ENCODE measurements around the gene CEBPE. TPM values are rescaled to one million over a fixed set of nuclear protein-coding genes. Genes with fewer than 3 reads are reported as not detected.
A peak's percentile ranks its signal among the peaks of the same experiment; 100 is the strongest.

CEBPE gene
- total RNA-seq, 6 experiments from 2014 or later, result 0.13 to 0.18 TPM; not detected in 4

DNA sequence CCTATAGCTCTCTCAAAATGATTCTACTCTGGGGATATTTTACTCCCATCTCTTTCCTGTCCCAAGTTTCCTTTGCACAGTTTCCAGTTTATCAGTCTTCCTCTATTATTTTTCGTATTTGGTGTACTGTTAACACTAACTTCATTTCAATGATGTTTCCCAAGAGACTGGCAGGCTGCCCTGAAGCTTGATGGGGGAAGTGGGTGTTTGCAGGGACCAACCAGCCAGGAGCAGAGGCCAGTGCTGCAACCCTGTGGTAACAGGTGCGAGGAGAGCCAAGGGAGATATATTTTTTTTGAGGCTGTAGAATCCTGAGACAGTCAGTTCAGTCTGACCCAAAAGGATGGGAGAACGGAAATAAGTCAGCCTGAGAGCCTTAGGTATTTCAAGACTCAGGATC, 11.8 kb upstream of the CEBPE start:
- peak in 3 of 4 donors; percentile 33 to 51 (median 50) for ATAC-seq
- Histone ChIP-seq H3K27ac (no peak overlapping the region), H3K9me3 (no peaks in the 10 kb centered on the region), H3K4me1 (no peaks in the 10 kb centered on the region), H3K27me3 (no peaks in the 10 kb centered on the region), H3K4me3 (no peak overlapping the region), H3K36me3 (no peaks in the 10 kb centered on the region)
- DNase-seq, result peak in 1 of 3 donors; percentile 44
- TF ChIP-seq, protein P1, sequence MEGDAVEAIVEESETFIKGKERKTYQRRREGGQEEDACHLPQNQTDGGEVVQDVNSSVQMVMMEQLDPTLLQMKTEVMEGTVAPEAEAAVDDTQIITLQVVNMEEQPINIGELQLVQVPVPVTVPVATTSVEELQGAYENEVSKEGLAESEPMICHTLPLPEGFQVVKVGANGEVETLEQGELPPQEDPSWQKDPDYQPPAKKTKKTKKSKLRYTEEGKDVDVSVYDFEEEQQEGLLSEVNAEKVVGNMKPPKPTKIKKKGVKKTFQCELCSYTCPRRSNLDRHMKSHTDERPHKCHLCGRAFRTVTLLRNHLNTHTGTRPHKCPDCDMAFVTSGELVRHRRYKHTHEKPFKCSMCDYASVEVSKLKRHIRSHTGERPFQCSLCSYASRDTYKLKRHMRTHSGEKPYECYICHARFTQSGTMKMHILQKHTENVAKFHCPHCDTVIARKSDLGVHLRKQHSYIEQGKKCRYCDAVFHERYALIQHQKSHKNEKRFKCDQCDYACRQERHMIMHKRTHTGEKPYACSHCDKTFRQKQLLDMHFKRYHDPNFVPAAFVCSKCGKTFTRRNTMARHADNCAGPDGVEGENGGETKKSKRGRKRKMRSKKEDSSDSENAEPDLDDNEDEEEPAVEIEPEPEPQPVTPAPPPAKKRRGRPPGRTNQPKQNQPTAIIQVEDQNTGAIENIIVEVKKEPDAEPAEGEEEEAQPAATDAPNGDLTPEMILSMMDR (IDR thresholded peaks at IDR 0.05), result no peak
- no peak for TF ChIP-seq POLR2A (IDR thresholded peaks at IDR 0.05)
- intact Hi-C loops (cut with DNase I), result no loop called here
- WGBS (ENCODE audit: insufficient coverage, low coverage, low lambda C conversion rate, missing lambda C conversion rate), result 25% methylated on average over 3 of the region's 3 CpGs

DNA sequence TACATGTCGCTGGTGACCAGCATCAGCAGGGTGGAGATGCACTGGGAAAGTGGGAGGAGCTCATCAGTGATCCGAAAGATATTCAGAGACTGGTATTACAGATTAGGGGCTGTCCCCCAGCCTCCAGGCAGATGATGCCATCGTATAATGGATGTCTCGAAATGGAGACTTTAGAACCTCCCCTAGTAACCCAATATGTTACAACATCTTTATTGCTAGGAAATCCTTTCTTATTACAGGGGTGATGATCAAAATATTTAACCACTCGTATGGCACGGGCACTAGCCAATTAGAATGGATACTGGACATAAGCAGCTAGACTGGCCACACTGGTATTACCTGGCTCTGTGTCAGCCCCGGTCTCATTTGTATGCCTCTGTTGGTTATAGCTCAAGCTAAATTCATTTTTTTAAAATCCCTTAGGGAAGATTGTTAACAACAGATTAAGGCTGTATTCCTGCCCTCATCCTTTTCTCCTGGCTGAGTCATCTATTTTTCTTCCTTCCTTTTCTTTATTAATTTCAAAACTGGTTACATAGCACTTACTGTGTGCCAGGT, 10.8 kb upstream of the CEBPE start:
- H3K27me3 ChIP-seq, result no peaks in the 10 kb centered on the region
- no peak overlapping the region for H3K4me3 ChIP-seq
- no peaks in the 10 kb centered on the region for H3K9me3 ChIP-seq
- DNase-seq (no peak), ATAC-seq (no peak)
- H3K27ac ChIP-seq, result no peak overlapping the region
- intact Hi-C loops (cut with DNase I), result loop anchor here (5.0 to 10.0 kb wide), 2 partner anchors 57 to 255 kb away; no protein-coding TSS in a partner anchor
- H3K4me1 ChIP-seq, result no peaks in the 10 kb centered on the region
- 66% methylated on average over 7 of the region's 7 CpGs for WGBS (ENCODE audit: insufficient coverage, low coverage, low lambda C conversion rate, missing lambda C conversion rate)
- TF ChIP-seq, protein P1 (IDR thresholded peaks at IDR 0.05), result no peak
- no peak for TF ChIP-seq POLR2A (IDR thresholded peaks at IDR 0.05)
- H3K36me3 ChIP-seq, result no peaks in the 10 kb centered on the region

DNA sequence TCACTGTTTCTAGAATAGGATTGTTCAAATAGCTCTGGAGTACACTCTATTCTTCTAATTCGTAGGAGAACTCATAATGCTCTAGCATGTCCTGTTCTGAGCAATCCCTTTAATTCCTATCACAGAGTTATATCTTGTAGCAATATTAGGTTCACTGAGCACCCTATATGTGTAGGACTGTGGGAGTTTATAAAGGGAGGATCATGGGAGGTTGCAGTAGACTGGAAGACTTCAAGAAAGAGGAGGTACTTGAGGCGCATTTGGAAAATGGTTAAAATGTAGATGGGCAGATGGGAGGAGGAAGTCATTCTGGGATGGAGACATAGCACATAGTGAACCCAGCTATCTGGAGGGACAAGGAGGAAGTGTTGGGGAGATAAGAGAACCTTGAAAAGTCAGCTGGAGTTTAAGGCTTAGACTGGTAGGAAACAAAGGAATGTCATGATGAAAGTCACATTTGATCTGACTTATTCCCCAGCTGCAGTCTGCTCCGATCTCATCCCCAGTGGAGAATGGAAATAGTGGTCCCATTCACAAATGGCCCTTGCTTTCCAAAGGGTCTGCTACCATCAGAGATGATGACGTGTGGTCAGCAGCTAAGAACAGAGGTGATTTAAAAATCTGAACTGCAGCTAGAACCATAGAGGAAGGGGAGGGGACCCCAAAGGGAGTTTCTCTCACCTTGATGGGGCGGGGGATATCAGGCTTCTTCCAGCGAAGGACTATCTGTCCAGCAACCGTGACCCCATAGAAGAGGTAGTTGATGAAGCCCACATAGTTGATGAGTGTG, 10.1 kb upstream of the CEBPE start:
- ATAC-seq, result peak; percentile 43 to 56 (median 48)

DNA sequence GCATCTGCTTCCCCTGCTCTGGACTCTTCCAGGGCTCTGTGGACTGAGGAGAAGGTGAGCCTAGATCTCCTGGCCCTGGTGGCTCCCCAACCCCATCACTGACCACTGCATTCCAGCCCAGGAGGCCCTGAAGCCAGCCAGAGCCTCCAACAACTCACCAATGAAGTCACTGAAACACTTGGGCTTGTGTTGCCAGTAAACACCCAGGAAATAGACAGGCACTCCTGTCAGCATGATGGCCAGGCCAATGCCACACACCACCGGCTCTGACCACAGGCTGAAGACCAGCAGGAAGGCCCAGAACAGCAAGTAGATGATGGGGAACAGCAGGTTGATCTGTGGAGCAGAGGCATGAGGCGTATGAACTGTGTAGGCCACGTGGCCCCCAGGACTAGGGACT, 8.8 kb upstream of the CEBPE start:
- H3K4me1 ChIP-seq, result no peaks in the 10 kb centered on the region
- intact Hi-C loops (cut with DNase I), result loop anchor here (5.0 to 10.0 kb wide), 2 partner anchors 59 to 257 kb away; no protein-coding TSS in a partner anchor
- DNase-seq (no peak), ATAC-seq (no peak)
- no peaks in the 10 kb centered on the region for H3K36me3 ChIP-seq
- H3K27me3 ChIP-seq, result no peaks in the 10 kb centered on the region
- H3K27ac ChIP-seq, result no peak overlapping the region
- TF ChIP-seq, protein P1 (IDR thresholded peaks at IDR 0.05), result no peak
- no peak for TF ChIP-seq POLR2A (IDR thresholded peaks at IDR 0.05)
- WGBS (ENCODE audit: insufficient coverage, low coverage, low lambda C conversion rate, missing lambda C conversion rate), result no CpG with 5 or more reads among the region's 3 CpGs
- no peak overlapping the region for H3K4me3 ChIP-seq
- no peaks in the 10 kb centered on the region for H3K9me3 ChIP-seq

More for the DNA sequence above, 10.1 kb upstream of the CEBPE start:
- intact Hi-C loops (cut with DNase I), result loop anchor here (5.0 to 10.0 kb wide), 2 partner anchors 58 to 256 kb away; no protein-coding TSS in a partner anchor
- no peak overlapping the region for H3K27ac ChIP-seq
- H3K4me3 ChIP-seq, result no peak overlapping the region
- no peaks in the 10 kb centered on the region for H3K27me3 ChIP-seq
- no peaks in the 10 kb centered on the region for H3K36me3 ChIP-seq
- no peaks in the 10 kb centered on the region for H3K4me1 ChIP-seq
- 67% methylated on average over 5 of the region's 7 CpGs for WGBS (ENCODE audit: insufficient coverage, low coverage, low lambda C conversion rate, missing lambda C conversion rate)
- no peaks in the 10 kb centered on the region for H3K9me3 ChIP-seq
- no peak for TF ChIP-seq POLR2A (IDR thresholded peaks at IDR 0.05)
- TF ChIP-seq, protein P1 (IDR thresholded peaks at IDR 0.05), result no peak
- DNase-seq, result no peak

All from right lobe of liver (tissue), 6 donors.